Medulla oblongata (tissue), 1 donor: ENCODE measurements around the gene DHX57.
A peak's percentile ranks its signal among the peaks of the same experiment; 100 is the strongest.
"Not testable (repeated sequence)": the region's sequence is repeated elsewhere in the genome, so short reads cannot be mapped to it uniquely, and the experiment has no call there.

Experiments used
- DNase-seq: peaks from one replicate; pipeline ENCODE4 v3.0.0-alpha.2; 2015; ENCODE audit errors: extremely low spot score

DHX57 gene

GRCh38 chr2:38863061-38863695 lies 12.6 kb downstream of the DHX57 start:
- no peak for DNase-seq

- no peak for DNase-seq
Measured at GRCh38 chr2:38862476-38862875, 13.3 kb downstream of the DHX57 start.

GRCh38 chr2:38856165-38856564 lies 19.6 kb downstream of the DHX57 start:
- no peak for DNase-seq

- DNase-seq, result no peak
Measured at GRCh38 chr2:38850045-38850444, 25.7 kb downstream of the DHX57 start.

GRCh38 chr2:38836791-38837190 lies 38.9 kb downstream of the DHX57 start:
- no peak for DNase-seq

GRCh38 chr2:38835990-38836389 lies 39.7 kb downstream of the DHX57 start:
- peak; percentile 59 for DNase-seq

- peak; percentile 8 for DNase-seq
Measured at GRCh38 chr2:38835015-38835601, 40.6 kb downstream of the DHX57 start.

- peak; percentile 15 for DNase-seq
Measured at GRCh38 chr2:38830526-38831159, 45.1 kb downstream of the DHX57 start.

GRCh38 chr2:38829971-38830370 lies 45.8 kb downstream of the DHX57 start:
- DNase-seq, result no peak

- DNase-seq, result no peak
Measured at GRCh38 chr2:38828460-38828859, 47.3 kb downstream of the DHX57 start.

- DNase-seq, result not testable (repeated sequence)
Measured at GRCh38 chr2:38827539-38828145, 48.1 kb downstream of the DHX57 start.

- DNase-seq, result no peak
Measured at GRCh38 chr2:38825956-38826355, 49.8 kb downstream of the DHX57 start.

GRCh38 chr2:38824906-38825305 lies 50.8 kb downstream of the DHX57 start:
- DNase-seq, result no peak

GRCh38 chr2:38823386-38823785 lies 52.3 kb downstream of the DHX57 start:
- no peak for DNase-seq

GRCh38 chr2:38818565-38818964 lies 57.2 kb downstream of the DHX57 start:
- no peak for DNase-seq

GRCh38 chr2:38815936-38816335 lies 59.8 kb downstream of the DHX57 start:
- no peak for DNase-seq

GRCh38 chr2:38810488-38810887 lies 65.2 kb downstream of the DHX57 start:
- no peak for DNase-seq

GRCh38 chr2:38808677-38809076 lies 67.1 kb downstream of the DHX57 start:
- DNase-seq, result no peak

- no peak for DNase-seq
Measured at GRCh38 chr2:38806733-38807059, 69.0 kb downstream of the DHX57 start.

GRCh38 chr2:38806015-38806732 lies 69.6 kb downstream of the DHX57 start:
- DNase-seq, result peak; percentile 20

GRCh38 chr2:38797953-38798352 lies 77.8 kb downstream of the DHX57 start:
- DNase-seq, result no peak

GRCh38 chr2:38797250-38797676 lies 78.5 kb downstream of the DHX57 start:
- no peak for DNase-seq
